ENCODE measurements around the gene IPPK.
"Not testable (repeated sequence)": the region's sequence is repeated elsewhere in the genome, so short reads cannot be mapped to it uniquely, and the experiment has no call there.

Gene IPPK

GRCh38 chr9:92592537-92592936, 77.4 kb downstream of the IPPK start:
- no peak for DNase-seq (ENCODE audit: low read depth)

- DNase-seq (ENCODE audit: low read depth), result peak; percentile 11
Measured at GRCh38 chr9:92590377-92590776, 79.6 kb downstream of the IPPK start.

- DNase-seq (ENCODE audit: low read depth), result no peak
Measured at GRCh38 chr9:92589923-92590322, 80.0 kb downstream of the IPPK start.

GRCh38 chr9:92576175-92576574, 93.8 kb downstream of the IPPK start:
- DNase-seq (ENCODE audit: low read depth), result no peak

- not testable (repeated sequence) for DNase-seq (ENCODE audit: low read depth)
Measured at GRCh38 chr9:92573612-92574011, 96.3 kb downstream of the IPPK start.

GRCh38 chr9:92571871-92572270, 98.1 kb downstream of the IPPK start:
- not testable (repeated sequence) for DNase-seq (ENCODE audit: low read depth)

GRCh38 chr9:92564982-92565381, 104.9 kb downstream of the IPPK start:
- DNase-seq (ENCODE audit: low read depth), result no peak

GRCh38 chr9:92564504-92564903, 105.4 kb downstream of the IPPK start:
- DNase-seq (ENCODE audit: low read depth), result no peak
